ENCODE measurements around the gene TESPA1. TPM values are rescaled to one million over a fixed set of nuclear protein-coding genes. Genes with fewer than 3 reads are reported as not detected.

TESPA1 gene
- total RNA-seq (2021; fragmentation: NEBNext Ultra II Directional; extraction: Animal tissue kit (Norgen Biotek cat#: 25700)) (not detected in 2 replicates), polyA plus RNA-seq (2011; rRNA removed) (not detected in 2 replicates), polyA minus RNA-seq (2011; rRNA and poly(A)+ RNA removed) (0.19 TPM in 1 of 2 replicates, not detected in the other)
- polyA plus RNA-seq (2011; cell fraction: cytosol; rRNA removed): not detected
- polyA plus RNA-seq (2011; cell fraction: nucleus; rRNA removed): 0.07 TPM
- polyA plus RNA-seq (2012, experiment 1 of 2): not detected in 4 replicates
- not detected for polyA plus RNA-seq (2012, experiment 2 of 2)
- 0.10 TPM for polyA plus RNA-seq (2013, experiment 1 of 2)
- polyA plus RNA-seq (2013, experiment 2 of 2): 0.07 TPM
- polyA minus RNA-seq (2011; cell fraction: cytosol; rRNA and poly(A)+ RNA removed): not detected
- not detected for polyA minus RNA-seq (2011; cell fraction: nucleus; rRNA and poly(A)+ RNA removed)
- long read RNA-seq, experiment 1: 0 reads
- long read RNA-seq, experiment 2: 0 reads

GRCh38 chr12:54984658-54985376 is at the start of gene TESPA1:
TESPA1 (minus strand) TSS chr12:54984762; CDS start chr12:54974562, 10,200 bp downstream.
- Histone ChIP-seq H3K27ac (ENCODE audit: low read depth, low read length) (no peak within 1 kb of the TSS), H4K5ac (ENCODE audit: insufficient read length, low read depth, low read length) (no peak within 1 kb of the TSS), H4K91ac (replicated peaks; ENCODE audit: insufficient read length, low read length) (no peak within 1 kb of the TSS), H3K4me2 (ENCODE audit: insufficient read depth in 1 of 2, low read depth in 2 of 2, low read length in 2 of 2) (no peak within 1 kb of the TSS), H2AK5ac (ENCODE audit: low read depth, low read length) (no peak within 1 kb of the TSS), H3K36me3 (ENCODE audit: control insufficient read depth in 2 of 4, insufficient read depth in 4 of 4, low read length in 3 of 4) (no peaks in the 10 kb centered on the region), H2BK20ac (ENCODE audit: low read length) (no peak within 1 kb of the TSS), H2BK15ac (ENCODE audit: low read length) (no peak within 1 kb of the TSS), H3K27me3 (replicated peaks in 1 of 4; ENCODE audit: control insufficient read depth in 3 of 4, extremely low read depth in 1 of 4, insufficient read depth in 3 of 4, low read length in 3 of 4) (no peaks in the 10 kb centered on the region), H3K4me1 (replicated peaks in 1 of 4; ENCODE audit: control insufficient read depth in 3 of 4, insufficient read depth in 4 of 4, low read length in 3 of 4) (no peaks in the 10 kb centered on the region), H2BK120ac (replicated peaks; ENCODE audit: low read depth, low read length) (no peak within 1 kb of the TSS), H3K79me2 (ENCODE audit: control insufficient read depth in 1 of 2, insufficient read depth in 2 of 2, low read length in 2 of 2) (no peaks in the 10 kb centered on the region), H3K79me1 (ENCODE audit: low read depth, low read length) (no peaks in the 10 kb centered on the region), H3K9ac (replicated peaks in 1 of 4; ENCODE audit: extremely low read depth in 1 of 4, low read depth in 3 of 4, low read length in 3 of 4) (no peak within 1 kb of the TSS), H3K56ac (replicated peaks; ENCODE audit: insufficient read length, low read depth, low read length) (no peak within 1 kb of the TSS), H2BK5ac (ENCODE audit: low read depth, low read length) (no peak within 1 kb of the TSS), H2AFZ (ENCODE audit: low read length) (no peak within 1 kb of the TSS), H3K14ac (ENCODE audit: insufficient read length) (no peak within 1 kb of the TSS), H3K9me3 (ENCODE audit: insufficient read depth in 2 of 2, low read depth in 1 of 2, low read length in 1 of 2) (no peaks in the 10 kb centered on the region), H3K23me2 (ENCODE audit: low read depth, low read length) (no peaks in the 10 kb centered on the region; the same call in 1 of the 2 replicates), H3K23ac (ENCODE audit: insufficient read length) (no peak within 1 kb of the TSS), H3K4me3 (ENCODE audit: extremely low read depth in 1 of 4, insufficient read depth in 2 of 4, low read depth in 3 of 4, low read length in 4 of 4) (no peak within 1 kb of the TSS), H4K8ac (ENCODE audit: extremely low read depth, insufficient read depth, low read length) (no peak within 1 kb of the TSS), H3K4ac (replicated peaks; ENCODE audit: insufficient read length, low read depth, low read length) (no peak within 1 kb of the TSS), H2BK12ac (ENCODE audit: low read depth, low read length) (no peak within 1 kb of the TSS), H4K20me1 (replicated peaks in 1 of 2; ENCODE audit: control insufficient read depth in 1 of 2, insufficient read depth in 2 of 2, low read length in 2 of 2) (no peaks in the 10 kb centered on the region), H3K18ac (ENCODE audit: extremely low read depth, low read length) (no peak within 1 kb of the TSS)
- FAIRE-seq (no peak), DNase-seq (ENCODE audit: low read depth in 1 of 2, low spot score in 2 of 2) (no peak)
- CTCF ChIA-PET (ENCODE audit: partially characterized antibody): interaction anchor here (1.0 to 6.1 kb wide), 9 partner anchors 8 to 405 kb away, joined by 3 to 40 read pairs (median 4); no protein-coding TSS in a partner anchor
- 90% methylated on average over 12 of the region's 12 CpGs; no CpG with 5 or more reads in 1 of the 2 experiments for WGBS, 2 experiments (ENCODE audit: extremely low coverage in 1 of 2, insufficient coverage in 1 of 2, insufficient read length in 1 of 2, insufficient replicate concordance in 2 of 2, low coverage in 1 of 2, low lambda C conversion rate in 2 of 2, missing lambda C conversion rate in 1 of 2)
- POLR2A ChIA-PET (ENCODE audit: partially characterized antibody): interaction anchor here (1.9 kb wide), 1 partner anchor 12 kb away, joined by 6 read pairs; no protein-coding TSS in a partner anchor
- TF ChIP-seq USF2 (IDR thresholded peaks at IDR 0.05; ENCODE audit: low read length): no peak
- TF ChIP-seq CBX8 (IDR thresholded peaks at IDR 0.05; ENCODE audit: borderline replicate concordance, low read depth, low read length): no peak
- TF ChIP-seq RNF2 (IDR thresholded peaks at IDR 0.05; ENCODE audit: borderline replicate concordance, low read depth, low read length, missing control alignments, poor library complexity, severe bottlenecking): no peak
- no peak for TF ChIP-seq RBBP5 (IDR thresholded peaks at IDR 0.05; ENCODE audit: borderline replicate concordance, low read depth, low read length)
- no peak for TF ChIP-seq ASH2L (IDR thresholded peaks at IDR 0.05; ENCODE audit: low read length)
- no peak for TF ChIP-seq FOSL1 (IDR thresholded peaks at IDR 0.05; ENCODE audit: insufficient read depth, low read depth, low read length)
- TF ChIP-seq BRCA1 (IDR thresholded peaks at IDR 0.05; ENCODE audit: low read depth, low read length): no peak
- no peak for TF ChIP-seq POLR2AphosphoS5 (IDR thresholded peaks at IDR 0.05; ENCODE audit: low read depth, low read length)
- TF ChIP-seq POU5F1 (IDR thresholded peaks at IDR 0.05; ENCODE audit: low read depth, low read length): no peak
- TF ChIP-seq TCF12 (IDR thresholded peaks at IDR 0.05; ENCODE audit: low read depth, low read length): no peak
